GOT3 (cell line): ENCODE results near the gene ORAI1.
A peak's percentile ranks its signal among the peaks of the same experiment; 100 is the strongest.
"Not testable (repeated sequence)": the region's sequence is repeated elsewhere in the genome, so short reads cannot be mapped to it uniquely, and the experiment has no call there.

Experiments
- DNase-seq: peaks from one replicate; lab custom pipeline; 2025; ENCODE audit warnings: mixed read lengths; lab: John Stamatoyannopoulos, UW

ORAI1 gene

DNA sequence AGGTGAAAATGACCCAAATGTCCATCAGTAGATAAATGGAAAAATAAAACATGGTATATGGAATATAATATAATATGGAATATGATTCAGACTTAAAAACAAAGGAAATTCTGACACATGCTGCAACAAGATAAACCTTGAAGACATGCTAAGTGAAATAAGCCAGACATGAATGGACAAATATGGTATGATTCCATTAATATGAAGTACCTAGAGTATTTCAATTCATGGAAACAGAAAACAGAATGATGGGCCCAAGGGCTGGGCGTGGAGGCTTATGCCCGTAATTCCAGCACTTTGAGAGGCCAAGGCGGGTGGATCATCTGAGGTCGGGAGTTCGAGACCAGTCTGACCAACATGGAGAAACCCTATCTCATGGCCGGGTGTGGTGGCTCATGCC is 22.7 kb upstream of the ORAI1 start:
- no peak for DNase-seq

DNA sequence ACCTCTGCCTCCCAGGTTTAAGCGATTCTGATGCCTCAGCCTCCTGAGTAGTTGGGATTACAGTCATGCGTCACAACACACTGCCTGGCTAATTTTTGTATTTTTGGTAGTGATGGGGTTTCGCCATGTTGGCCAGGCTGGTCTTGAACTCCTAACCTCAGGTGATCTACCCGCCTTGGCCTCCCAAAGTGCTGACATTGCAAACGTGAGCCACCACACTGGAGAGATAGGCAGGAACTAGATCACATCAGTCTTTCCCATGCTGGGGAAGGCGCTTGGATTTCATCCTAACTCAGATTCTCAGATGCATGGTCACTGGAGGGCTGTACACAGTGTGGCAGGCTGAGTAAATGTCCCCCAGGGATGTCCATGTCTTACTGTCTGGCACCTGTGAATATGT is 18.0 kb upstream of the ORAI1 start:
- DNase-seq: no peak

DNA sequence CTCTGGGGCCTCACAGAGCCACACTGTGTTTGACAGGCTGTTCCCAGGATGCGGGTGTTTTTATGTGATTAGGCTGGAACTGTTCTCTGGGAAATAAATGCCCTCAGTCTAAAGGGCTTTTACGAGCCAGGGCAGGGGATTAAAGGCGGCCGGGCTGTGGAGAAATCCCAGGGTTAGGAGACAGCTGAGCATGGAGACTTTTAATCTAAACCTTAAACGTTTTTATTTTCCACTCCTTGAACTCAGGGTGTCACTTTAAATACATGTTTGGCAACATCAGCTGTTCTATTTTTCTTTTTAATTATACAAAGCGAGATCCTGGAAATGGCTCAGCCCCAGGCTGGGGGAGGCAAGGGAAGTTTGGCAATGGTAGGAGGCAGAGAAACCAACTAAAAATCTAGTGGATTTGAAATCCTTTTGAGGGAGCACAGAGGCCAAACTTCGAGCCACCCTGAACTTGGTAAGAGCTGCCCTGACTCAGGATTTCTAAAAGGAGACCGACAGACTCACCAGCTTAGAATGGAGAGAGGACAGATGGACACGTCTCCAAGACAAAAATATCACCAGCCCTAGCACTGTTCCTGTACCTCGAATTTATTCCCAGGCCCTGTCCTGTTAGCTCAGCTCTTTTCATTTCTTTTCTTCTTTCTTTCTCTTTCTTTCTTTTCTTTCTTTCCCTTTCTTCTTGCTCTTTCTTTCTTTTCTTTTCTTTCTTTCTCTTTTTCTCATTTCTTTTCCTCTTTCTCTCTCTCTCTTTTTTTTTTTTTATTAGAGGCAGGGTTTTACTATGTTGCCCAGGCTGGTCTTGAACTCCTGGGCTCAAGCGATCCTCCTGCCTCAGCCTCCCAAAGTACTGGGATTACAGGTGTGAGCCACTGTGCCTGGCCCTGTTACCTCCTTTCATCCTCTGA is 15.8 kb upstream of the ORAI1 start:
- no peak for DNase-seq

DNA sequence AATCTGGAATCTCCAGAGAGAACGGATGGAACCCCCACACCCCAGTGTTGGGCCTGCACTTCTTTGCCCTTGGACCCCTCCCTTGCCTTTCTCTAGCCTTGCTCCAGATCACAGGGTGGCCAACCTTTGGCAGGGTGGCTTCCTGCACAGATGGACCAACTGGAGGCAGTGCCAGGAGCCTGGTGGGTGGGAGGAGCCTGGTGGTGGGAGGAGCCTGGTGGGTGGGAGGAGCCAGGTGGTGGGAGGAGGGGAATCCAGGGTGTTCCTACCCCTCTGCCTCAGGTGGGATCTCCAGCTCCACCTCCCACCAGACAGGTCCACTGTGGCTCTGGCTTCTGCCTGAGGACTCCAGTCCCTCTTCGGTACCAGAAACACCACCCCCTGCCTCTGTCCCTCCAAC is 15.0 kb upstream of the ORAI1 start:
- no peak for DNase-seq

DNA sequence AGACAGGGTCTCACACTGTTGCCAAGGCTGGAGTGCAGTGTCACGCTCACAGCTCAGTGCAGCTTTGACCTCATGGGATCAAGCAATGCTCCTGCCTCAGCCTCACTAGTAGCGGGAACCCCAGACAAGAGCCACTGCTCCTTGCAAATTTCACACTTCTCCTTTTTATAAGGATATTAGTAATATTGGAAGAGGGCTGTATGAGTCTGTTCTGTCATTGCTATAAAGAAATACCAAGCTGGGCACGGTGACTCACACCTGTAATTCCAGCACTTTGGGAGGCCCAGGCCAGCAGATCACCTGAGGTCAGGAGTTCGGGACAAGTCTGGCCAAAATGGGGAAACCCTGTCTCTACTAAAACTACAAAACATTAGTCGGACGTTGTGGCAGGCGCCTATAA is 12.9 kb upstream of the ORAI1 start:
- DNase-seq: no peak

DNA sequence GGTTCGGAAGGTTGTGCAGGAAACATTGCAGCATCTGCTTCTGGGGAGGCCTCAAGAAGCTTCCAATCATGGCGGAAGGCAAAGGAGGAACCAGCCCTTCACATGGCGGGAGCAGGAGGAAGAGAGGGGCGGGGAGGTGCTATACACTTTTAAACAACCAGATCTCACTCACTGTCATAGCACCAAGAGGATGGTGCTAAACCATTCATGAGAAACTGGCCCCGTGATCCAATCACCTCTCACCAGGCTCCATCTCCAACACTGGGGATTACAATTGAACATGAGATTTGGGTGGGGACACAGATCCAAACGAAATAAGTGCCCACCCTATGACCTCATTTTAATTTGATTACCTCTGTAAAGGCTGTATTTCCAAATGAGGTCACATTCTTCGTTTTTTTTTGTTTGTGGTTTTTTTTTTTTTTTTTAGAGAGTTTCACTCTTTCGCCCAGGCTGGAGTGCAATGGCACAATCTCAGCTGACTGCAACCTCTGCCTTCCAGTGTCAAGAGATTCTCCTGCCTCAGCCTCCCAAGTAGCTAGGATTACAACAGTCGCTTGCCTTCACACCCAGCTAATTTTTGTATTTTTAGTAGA is 11.4 kb upstream of the ORAI1 start:
- DNase-seq: no peak

DNA sequence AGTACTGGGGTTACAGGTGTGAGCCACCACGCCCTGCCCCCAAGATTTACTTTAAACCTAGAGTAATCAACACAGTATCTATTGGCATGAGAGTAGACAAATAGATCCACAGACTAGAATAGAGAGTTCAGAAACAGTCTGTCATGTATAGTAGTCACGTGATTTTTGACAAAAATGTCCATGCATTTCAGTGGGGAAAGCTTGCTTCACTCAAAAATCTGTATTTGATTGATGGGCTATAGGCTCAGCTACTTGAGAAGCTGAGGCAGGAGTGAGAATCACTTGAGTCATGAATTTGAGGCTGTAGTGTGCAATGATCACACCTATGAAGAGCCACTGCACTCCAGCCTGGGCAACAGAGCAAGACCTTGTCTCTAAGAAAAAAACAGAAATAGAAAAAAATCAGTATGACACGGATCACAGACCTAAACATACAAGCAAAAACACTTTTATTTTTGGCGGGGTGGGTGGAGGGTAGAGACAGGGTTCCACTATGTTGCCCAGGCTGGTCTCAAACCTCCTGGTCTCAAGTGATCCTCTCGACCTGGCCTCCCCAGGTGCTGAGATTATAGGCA is 7.6 kb upstream of the ORAI1 start:
- DNase-seq: no peak

DNA sequence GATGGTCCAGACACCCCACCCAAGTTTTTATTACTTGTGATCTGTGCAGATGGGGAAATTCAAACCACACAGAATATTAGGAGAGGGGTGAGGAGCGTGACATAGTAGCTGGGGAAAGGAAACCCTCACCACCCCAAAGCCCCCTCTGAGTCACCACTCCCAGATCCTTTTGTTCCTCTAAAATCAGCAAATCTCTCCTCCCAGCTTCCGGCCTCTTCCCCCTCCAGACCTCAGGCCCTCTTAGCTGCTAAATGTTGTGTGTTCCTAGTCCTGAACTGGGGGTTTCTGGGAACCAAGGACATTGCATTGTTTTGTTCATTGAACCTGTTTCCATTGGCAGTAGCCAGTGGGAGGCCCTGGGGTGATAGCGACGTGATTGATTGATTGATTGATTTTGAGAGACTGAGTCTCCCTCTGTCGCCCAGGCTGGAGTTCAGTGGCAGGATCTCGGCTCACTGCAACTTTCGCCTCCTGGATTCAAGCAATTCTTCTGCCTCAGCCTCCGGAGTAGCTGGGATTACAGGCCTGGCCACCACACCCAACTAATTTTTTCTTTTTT is 5.9 kb upstream of the ORAI1 start:
- DNase-seq: no peak

DNA sequence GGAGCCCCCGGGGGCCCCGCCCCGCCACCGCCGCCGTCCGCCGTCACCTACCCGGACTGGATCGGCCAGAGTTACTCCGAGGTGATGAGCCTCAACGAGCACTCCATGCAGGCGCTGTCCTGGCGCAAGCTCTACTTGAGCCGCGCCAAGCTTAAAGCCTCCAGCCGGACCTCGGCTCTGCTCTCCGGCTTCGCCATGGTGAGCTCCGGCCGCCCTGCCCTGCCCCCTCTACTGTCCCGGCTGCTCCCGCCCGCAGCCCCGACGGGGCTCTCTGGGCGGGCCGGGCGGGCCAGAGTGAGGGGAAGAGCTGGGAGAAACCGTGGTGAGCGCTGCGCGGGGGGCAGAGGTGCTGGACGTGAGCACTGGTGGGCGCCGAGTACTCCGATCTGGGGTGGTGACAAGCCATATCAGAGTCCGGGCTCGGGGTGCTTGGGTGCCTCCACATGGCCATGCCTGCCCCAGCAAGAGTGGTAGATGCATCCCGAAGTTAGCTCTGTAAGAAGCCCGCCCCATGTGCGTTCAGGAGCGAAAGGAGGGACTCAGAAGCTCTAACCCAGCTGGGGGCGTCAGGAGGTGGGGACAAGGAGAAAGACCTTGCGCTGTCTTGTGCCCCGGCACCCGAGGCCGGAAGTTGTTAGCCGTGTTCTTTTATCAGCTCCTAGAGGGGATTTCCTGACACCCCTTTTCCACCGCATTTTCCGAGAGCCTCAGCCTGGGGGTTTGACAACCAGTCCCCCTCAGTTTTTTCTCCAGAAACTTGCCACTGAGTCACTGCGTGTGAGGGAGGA is 717 bp downstream of the ORAI1 start:
- DNase-seq: peak; percentile 64

DNA sequence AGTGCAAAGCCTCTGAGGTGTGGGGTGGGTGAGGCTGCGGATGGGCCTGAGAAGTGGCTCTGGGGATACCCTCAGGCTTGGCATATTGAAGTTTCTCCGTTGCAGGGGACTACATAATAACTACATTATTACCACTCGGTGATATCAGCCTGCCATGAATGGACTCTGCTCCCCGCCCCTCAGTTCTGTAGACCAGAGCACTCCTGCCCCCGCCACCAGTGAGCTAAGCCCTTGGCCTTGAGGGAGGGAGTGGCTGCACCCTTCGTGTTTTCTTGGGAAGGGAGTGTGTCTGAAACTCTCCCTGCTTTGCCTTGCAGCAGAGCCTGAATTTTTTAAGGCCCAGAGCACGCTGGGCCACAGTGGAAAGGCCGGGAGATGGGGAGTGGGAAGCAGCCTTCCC is 1.7 kb downstream of the ORAI1 start:
- DNase-seq: no peak

DNA sequence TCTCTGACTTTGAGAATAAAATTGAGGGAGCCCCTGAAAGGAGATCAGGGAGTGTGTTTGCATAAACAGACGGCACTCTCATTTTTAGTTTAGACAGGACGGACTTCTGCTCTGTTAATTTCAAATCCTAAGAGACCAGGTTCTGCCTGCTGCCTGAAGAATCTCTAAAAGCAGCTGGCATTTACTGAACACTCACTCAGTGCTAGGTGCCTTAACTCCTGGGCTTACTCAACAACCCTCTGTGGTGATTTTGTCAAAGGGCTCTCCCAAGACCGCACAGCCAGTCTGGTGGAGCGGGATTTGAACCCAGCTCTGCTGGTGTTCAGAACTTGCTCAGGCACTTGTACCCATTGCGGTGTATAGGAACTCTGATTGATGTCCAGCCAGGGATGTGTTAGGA is 2.2 kb downstream of the ORAI1 start:
- DNase-seq: no peak

DNA sequence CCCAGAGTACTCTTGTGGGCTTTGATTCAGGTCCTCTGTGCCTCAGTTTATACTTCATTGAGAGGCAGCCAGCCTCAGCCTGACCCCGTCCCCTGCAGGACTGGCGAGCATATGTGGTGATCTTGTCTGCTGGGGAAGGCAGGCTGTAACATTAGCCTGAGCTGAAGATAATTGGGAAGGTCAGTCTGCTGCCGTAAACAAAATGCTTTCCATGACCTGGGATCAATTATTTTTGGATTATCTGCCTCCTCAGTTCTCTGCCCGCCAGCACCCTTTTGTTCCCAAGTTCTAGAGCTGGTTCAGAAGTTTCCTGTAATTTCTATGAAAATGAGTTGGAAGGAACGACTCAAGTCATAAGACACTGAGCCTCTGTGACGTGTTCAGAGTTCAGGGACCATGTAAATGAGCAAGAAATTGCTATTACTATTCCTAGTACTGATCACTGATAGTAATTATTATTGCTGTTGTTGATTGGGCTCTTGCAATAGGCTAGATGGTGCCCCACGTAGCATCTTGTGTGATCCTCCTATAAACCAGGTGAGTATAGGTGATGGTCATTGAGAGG is 4.5 kb downstream of the ORAI1 start:
- DNase-seq: no peak

DNA sequence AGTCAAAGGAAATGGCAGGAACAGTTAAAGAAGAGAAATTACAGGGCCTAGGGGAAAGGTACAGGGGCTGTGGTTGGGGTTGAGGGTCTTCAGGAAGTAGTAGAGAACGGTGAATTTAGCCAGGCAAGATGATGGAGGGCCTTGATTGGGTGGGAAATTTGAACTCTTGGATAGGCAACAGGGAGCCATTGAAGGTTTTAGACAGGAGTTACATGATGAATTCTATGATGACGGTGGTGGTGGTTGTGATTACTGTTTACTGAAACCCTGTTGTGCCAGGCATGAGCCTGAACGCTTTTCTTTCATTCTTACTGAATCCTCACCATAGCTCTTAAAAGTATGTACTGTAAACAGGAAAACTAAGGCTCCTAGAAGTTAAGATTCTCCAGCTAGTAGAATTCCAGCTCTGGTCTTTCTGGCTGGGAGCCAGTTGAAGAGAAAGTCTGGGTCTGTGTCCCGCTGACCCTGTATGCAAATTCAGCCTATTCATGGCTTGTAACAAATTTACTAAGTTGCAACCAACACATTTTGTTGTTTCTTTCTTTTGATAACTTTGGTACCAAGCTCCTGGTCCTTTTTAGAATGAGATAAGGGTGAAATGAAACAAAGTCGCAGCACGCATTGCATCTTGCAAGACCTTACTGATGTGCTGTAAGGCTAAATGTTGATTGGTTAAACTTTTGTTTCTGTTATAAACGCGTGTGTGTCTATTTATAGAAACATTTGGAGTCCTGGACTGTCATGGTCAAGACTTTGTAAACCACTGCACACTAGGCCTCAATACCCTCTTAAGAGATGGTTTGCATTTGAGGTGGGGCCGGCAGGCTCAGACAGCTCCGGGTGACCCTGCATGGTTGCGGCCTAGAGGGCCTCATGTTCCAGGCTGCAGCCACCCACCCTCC is 6.0 kb downstream of the ORAI1 start:
- no peak for DNase-seq

DNA sequence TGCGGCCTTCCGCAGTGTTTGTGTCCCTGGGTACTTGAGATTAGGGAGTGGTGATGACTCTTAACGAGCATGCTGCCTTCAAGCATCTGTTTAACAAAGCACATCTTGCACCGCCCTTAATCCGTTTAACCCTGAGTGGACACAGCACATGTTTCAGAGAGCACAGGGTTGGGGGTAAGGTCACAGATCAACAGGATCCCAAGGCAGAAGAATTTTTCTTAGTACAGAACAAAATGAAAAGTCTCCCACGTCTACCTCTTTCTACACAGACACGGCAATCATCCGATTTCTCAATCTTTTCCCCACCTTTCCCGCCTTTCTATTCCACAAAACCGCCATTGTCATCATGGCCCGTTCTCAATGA is 7.5 kb downstream of the ORAI1 start:
- not testable (repeated sequence) for DNase-seq

DNA sequence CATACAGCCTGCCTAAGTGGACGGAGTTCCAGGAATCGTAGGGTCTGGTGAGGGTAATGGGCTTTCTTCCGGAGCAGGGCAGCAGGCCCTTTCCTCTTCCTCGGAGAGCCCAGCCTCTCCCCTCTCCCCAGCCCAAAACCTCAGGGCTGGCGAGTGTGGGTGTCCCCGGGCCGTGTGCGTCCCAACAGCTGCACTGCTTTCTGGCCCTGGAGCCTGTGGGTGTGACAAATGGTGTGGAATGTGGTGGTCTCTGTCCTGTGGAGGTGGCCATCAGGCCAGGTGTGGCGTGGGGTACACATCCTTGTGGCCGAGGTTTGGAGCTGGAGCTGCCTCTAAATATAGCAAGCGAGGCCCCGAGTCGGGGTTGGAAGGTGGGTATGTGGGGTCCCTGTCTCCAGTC is 8.5 kb downstream of the ORAI1 start:
- no peak for DNase-seq

DNA sequence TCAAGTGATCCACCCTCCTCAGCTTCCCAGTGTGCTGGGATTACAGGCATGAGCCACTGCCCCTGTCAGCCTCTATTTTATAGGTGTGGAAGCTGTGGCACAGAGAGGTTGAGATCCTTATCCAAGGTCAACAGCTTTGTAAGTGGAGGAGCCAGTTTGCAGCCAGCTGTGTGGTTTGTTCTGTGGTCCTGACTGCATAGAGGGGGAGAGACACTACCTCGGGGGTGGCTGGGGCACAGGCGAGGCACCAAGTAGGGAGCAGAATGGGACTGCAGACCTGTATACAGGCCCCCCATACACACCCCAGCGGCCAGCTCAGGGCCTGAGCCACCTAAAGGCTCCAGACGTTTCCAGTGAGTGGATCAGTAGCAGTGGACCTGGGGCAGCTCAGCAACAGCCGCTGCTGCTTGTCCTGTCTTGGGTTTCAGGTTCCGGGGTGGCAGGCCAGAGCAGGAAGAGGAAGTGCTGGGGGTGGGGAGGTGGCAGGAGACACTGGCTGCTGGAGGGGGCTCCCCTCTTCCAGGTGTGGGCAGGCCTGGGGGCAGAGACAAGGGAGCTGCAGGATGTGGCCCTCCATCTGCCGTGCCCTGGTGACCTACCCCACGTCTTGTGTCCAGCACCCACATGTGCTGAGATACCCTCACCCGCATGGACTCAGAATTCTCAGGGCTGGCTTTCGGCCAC is 11.0 kb downstream of the ORAI1 start:
- no peak for DNase-seq

DNA sequence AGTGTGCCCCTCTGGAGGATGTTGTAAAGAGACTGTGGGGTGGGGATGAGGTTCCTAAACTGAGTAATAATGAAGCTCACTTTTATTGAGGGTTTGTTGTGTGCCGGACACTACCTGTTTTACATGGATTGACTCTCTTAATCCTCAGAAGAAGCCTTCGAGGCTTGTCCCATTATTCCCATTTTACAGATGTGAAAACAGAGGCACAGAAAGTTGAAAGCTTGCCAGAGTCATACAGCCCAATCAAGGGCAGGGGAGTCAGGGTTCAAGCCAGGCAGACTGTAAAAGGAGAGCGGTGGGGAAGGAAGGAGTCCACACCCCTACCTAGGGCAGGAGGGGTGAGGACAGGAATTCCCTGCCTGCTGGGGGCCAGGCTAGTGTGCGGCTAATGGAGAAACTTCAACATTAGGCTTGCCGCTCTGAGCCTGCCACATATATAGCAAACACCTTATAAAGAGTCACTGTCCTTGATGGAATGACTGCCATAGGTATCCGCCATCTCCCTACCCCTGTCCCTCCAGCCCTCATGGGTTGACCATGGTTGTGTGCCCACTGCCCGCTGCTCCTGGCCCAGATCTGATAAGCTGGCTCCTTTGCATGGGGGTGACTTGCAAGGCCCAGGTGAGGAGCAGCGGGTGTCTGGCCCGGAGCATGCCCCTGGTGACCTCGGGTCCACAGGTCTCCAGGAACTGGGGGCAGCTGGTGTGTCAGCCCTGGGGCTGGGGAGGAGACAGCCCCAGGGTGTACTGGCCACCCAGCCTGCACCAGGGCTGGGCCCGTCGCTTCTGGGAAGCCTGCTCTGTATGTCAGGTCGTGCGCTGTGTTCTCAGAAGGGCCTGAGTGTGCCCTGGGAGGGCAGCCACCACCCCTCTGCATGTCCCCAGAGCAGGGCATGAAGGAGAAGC is 12.2 kb downstream of the ORAI1 start:
- no peak for DNase-seq

DNA sequence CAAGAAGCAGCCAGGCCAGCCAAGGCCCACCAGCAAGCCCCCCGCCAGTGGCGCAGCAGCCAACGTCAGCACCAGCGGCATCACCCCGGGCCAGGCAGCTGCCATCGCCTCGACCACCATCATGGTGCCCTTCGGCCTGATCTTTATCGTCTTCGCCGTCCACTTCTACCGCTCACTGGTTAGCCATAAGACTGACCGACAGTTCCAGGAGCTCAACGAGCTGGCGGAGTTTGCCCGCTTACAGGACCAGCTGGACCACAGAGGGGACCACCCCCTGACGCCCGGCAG is 15.0 kb downstream of the ORAI1 start:
- DNase-seq: no peak

DNA sequence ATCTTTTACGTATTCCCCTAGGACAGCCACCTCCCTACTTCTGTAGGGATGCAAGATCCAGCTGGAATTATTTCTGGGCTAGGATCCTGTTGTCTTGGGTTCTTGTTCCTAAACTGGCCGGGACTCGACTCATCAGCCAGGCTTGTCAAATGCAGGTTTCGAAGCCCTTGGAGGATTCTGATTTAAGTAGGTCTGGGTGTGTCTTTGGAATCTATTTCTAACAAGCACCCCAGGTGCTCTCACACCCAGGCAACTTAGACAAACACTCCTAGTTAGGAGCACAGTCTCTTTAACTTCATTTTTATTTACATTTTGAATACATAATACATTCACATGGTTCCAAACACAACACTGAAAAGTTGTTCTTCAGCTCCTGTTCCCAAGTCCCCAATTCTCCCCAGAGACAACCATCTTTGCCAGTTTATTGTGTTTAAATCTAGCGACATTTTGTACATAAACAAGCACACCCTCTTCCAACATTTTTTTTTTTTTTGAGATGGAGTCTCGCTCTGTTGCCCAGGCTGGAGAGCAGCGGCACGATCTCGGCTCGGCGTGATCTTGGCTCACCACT is 22.2 kb downstream of the ORAI1 start:
- no peak for DNase-seq
